ENCODE data around the gene C1orf198. TPM values are rescaled to one million over a fixed set of nuclear protein-coding genes. Genes with fewer than 3 reads are reported as not detected.

Gene C1orf198
- total and polyA plus RNA-seq, 2 of the 4 experiments (the other 2 are of a cell fraction), result 67.4 to 76.2 TPM

DNA sequence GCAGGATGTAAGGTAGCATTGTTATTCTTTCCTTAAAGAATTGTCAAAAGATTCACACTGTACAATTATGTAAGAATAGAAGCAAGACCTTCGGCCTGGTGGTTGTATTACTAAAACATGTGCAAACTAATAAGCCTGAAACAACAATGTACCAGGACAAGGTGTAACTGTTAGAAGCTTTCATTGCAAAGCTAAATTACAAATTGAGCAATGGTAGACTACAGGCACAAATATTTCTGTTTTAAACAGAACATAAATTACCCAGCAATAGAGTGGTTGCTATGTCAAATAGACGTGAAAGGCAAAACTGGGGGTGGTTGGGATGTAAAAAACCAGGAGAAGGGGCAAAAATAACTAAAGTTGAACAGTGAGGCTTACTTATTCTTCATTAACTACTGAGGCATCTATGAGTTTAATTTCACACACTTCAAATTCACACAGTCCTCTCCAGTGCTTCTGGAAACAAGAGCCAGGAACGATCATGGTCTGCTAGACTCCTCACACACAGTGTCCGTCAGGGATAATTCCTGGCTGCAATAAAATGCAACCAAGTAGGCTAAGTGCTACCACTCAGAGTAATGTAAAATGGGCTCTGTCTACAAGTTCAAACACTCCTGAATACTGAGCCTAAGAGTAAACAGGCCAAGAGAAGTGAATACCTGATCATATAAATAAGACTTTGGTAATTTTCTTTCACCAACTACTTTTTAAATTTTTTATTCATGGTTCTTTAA lies 39.3 kb upstream of the C1orf198 start:
- H3K23ac ChIP-seq (ENCODE audit: low read depth, low read length), result no peak overlapping the region
- dilution Hi-C loops (cut with HindIII; ENCODE audit: low sequenced_read_pairs, unreplicated experiment), result no loop called here
- H3K9me1 ChIP-seq (ENCODE audit: insufficient read depth, low read length), result no peaks in the 10 kb centered on the region; the same call in 1 of the 2 replicates
- H3K9me3 ChIP-seq (ENCODE audit: control insufficient read depth, insufficient read depth, low read length), result no peaks in the 10 kb centered on the region
- ChIA-PET CTCF (interaction anchor here (1.0 to 1.4 kb wide), 2 partner anchors 10 to 50 kb away, joined by 3 to 5 read pairs; no protein-coding TSS in a partner anchor), POLR2A (ENCODE audit: unreplicated experiment) (no interaction called here)
- H3K4me1 ChIP-seq (ENCODE audit: control insufficient read depth, insufficient read depth, low read length), result peaks cover 3% of the 10 kb centered on the region
- DNase-seq (no peak), ATAC-seq (ENCODE audit: low read depth) (no peak)
- no peak overlapping the region for H2BK120ac ChIP-seq (ENCODE audit: low read depth, low read length)
- H3K14ac ChIP-seq (replicated peaks; ENCODE audit: low read depth, low read length), result no peak overlapping the region
- in situ Hi-C loops (cut with MboI; ENCODE audit: low sequenced_read_pairs), result loop anchor here (5.0 kb wide), 1 partner anchor 105 kb away; no protein-coding TSS in a partner anchor
- no peak overlapping the region for H3K18ac ChIP-seq (ENCODE audit: low read depth, low read length)
- no peak overlapping the region for H2BK15ac ChIP-seq (ENCODE audit: low read depth, low read length)
- no peak overlapping the region for H4K91ac ChIP-seq (ENCODE audit: insufficient read depth, low read depth, low read length)
- no peak overlapping the region for H3K4me3 ChIP-seq (ENCODE audit: insufficient read depth, low read depth, low read length)
- no peak overlapping the region for H2AK9ac ChIP-seq (replicated peaks; ENCODE audit: low read depth, low read length, poor library complexity)
- no peak overlapping the region for H2BK5ac ChIP-seq (ENCODE audit: low read depth, low read length, poor library complexity, severe bottlenecking)
- H3K27me3 ChIP-seq (ENCODE audit: control insufficient read depth, insufficient read depth, low read length), result no peaks in the 10 kb centered on the region
- no peak overlapping the region for H2AK5ac ChIP-seq (ENCODE audit: low read depth, low read length)
- no peak overlapping the region for H4K5ac ChIP-seq (ENCODE audit: low read depth, low read length)
- H3K27ac ChIP-seq (ENCODE audit: insufficient read depth, low read length), result no peak overlapping the region
- no peak overlapping the region for H3K4ac ChIP-seq (ENCODE audit: low read depth, low read length)
- H2BK20ac ChIP-seq (ENCODE audit: low read depth, low read length), result no peak overlapping the region
- H3K79me1 ChIP-seq (ENCODE audit: low read depth in 1 of 2, low read length in 2 of 2), result no peaks in the 10 kb centered on the region
- no peaks in the 10 kb centered on the region; the same call in 1 of the 2 replicates for H3K36me3 ChIP-seq (ENCODE audit: control insufficient read depth, insufficient read depth, low read length)
- no peak overlapping the region for H3K56ac ChIP-seq (ENCODE audit: extremely low read depth, insufficient read depth, low read length)
- no peak overlapping the region for H4K8ac ChIP-seq (ENCODE audit: low read depth in 2 of 2, low read length in 2 of 2)
- no peak overlapping the region for H3K4me2 ChIP-seq (ENCODE audit: low read depth, low read length)
- TF ChIP-seq NFE2L2 (IDR thresholded peaks at IDR 0.05; ENCODE audit: low read depth, low read length) (no peak), RFX5 (IDR thresholded peaks at IDR 0.05; ENCODE audit: low read depth, low read length) (no peak), RCOR1 (IDR thresholded peaks at IDR 0.05; ENCODE audit: insufficient replicate concordance, low read length) (no peak), SMC3 (IDR thresholded peaks at IDR 0.05; ENCODE audit: low read depth, low read length) (no peak), CHD1 (IDR thresholded peaks at IDR 0.05; ENCODE audit: low read depth, low read length) (no peak)
- TF ChIP-seq, protein P1, sequence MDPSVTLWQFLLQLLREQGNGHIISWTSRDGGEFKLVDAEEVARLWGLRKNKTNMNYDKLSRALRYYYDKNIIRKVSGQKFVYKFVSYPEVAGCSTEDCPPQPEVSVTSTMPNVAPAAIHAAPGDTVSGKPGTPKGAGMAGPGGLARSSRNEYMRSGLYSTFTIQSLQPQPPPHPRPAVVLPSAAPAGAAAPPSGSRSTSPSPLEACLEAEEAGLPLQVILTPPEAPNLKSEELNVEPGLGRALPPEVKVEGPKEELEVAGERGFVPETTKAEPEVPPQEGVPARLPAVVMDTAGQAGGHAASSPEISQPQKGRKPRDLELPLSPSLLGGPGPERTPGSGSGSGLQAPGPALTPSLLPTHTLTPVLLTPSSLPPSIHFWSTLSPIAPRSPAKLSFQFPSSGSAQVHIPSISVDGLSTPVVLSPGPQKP (IDR thresholded peaks at IDR 0.05; ENCODE audit: borderline replicate concordance, low read depth, low read length), result no peak
- no peak overlapping the region for H2AFZ ChIP-seq (replicated peaks; ENCODE audit: low read length, poor library complexity)
- BruUV-seq (replicated peaks), result no TSS peak
- no peak overlapping the region for H3K9ac ChIP-seq (ENCODE audit: low read depth, low read length)
- no peaks in the 10 kb centered on the region for H4K20me1 ChIP-seq (ENCODE audit: insufficient read depth, low read length)
- WGBS, 2 experiments (ENCODE audit: extremely low coverage in 2 of 2, insufficient read length in 1 of 2), result no CpG with 5 or more reads among the region's 4 CpGs
- intact Hi-C loops (cut with micrococcal nuclease), result loop anchor here (5.0 kb wide), 1 partner anchor 265 kb away; the partner anchor contains the start of gene COG2

All from IMR-90 (cell line).